Endothelial cell of umbilical vein (primary cell): Measurements from ENCODE around the gene BMPR1B. TPM values are rescaled to one million over a fixed set of nuclear protein-coding genes. Genes with fewer than 3 reads are reported as not detected.

Experiments
- BruUV-seq: library from RNA; stranded (reverse); fragments of 400-500 nt; replicated peaks from 2 replicates; lab custom pipeline; 2021; lab: Mats Ljungman, UMichigan
- CTCF ChIA-PET: fragments of 300-600, 350-600 bp; sonication (Branson Sonifier 250); formaldehyde crosslinking; loops from one replicate; lab custom pipeline; 2021; ENCODE audit warnings: antibody characterized with exemption, inconsistent platforms; lab: Charles Lee
- POLR2A ChIA-PET: fragments of 300-600, 350-600 bp; sonication (Branson Sonifier 250); formaldehyde crosslinking; loops from one replicate; lab custom pipeline; 2021; ENCODE audit warnings: antibody characterized with exemption, inconsistent platforms; lab: Charles Lee
- DNase-seq: peaks from one replicate; pipeline ENCODE4 v3.0.0-alpha.2; 2011; ENCODE audit warnings: low read depth, low spot score
- FAIRE-seq: peaks from 2 replicates; lab custom pipeline; 2011; peaks lifted over from hg19 to GRCh38; lab: Jason Lieb, UNC
- H2AFZ ChIP-seq: 2 replicates; pipeline ENCODE4 v1.6.0; 2012; ENCODE audit warnings: low read depth, low read length, control low read depth, inconsistent platforms
- H3K27ac ChIP-seq: 2 replicates; pipeline ENCODE4 v1.5.1; 2011; ENCODE audit warnings: low read depth, mild to moderate bottlenecking, control low read depth, low read length, moderate library complexity; ENCODE audit not compliant: insufficient read depth
- H3K27me3 ChIP-seq, 2 experiments: 2 replicates each; pipeline versions ENCODE4 v1.6.0 to v1.6.1; 2011; ENCODE audit warnings: low read length in 2 of 2, mixed read lengths in 1 of 2; ENCODE audit not compliant: control insufficient read depth in 2 of 2, insufficient read depth in 2 of 2
- H3K36me3 ChIP-seq, 2 experiments: 2 replicates in 1 of 2; 3 replicates in 1 of 2; pipeline ENCODE4 v1.5.1; 2011; ENCODE audit warnings: low read length in 2 of 2, mild to moderate bottlenecking in 1 of 2, moderate library complexity in 1 of 2; ENCODE audit not compliant: control insufficient read depth in 2 of 2, insufficient read depth in 2 of 2; ENCODE audit errors: extremely low read depth in 1 of 2
- H3K4me1 ChIP-seq: 3 replicates; pipeline ENCODE4 v1.5.1; 2011; ENCODE audit warnings: mild to moderate bottlenecking, low read length; ENCODE audit not compliant: control insufficient read depth, insufficient read depth; ENCODE audit errors: extremely low read depth
- H3K4me2 ChIP-seq: 2 replicates; pipeline ENCODE4 v1.6.1; 2011; ENCODE audit warnings: low read length, control low read depth, mixed read lengths; ENCODE audit not compliant: insufficient read depth
- H3K4me3 ChIP-seq, 3 experiments: fragments of 200-600 bp in 1 of 3; sonication (generic), shearing (Covaris generic) in 1 of 3; replicated peaks in 1 of 3; 2 replicates each; pipeline ENCODE4 v1.5.1; 2011 to 2016; ENCODE audit warnings: control low read depth in 3 of 3, low read length in 3 of 3, mild to moderate bottlenecking in 2 of 3, inconsistent platforms in 1 of 3, low read depth in 1 of 3, moderate library complexity in 1 of 3; ENCODE audit not compliant: insufficient read depth in 1 of 3
- H3K79me2 ChIP-seq: 2 replicates; pipeline ENCODE4 v1.6.0; 2012; ENCODE audit warnings: low read length, inconsistent platforms; ENCODE audit not compliant: control insufficient read depth, insufficient read depth
- H3K9ac ChIP-seq: replicated peaks from 2 replicates; pipeline ENCODE3; 2011; ENCODE audit warnings: low read length, control low read depth; ENCODE audit not compliant: insufficient read depth; ENCODE audit errors: extremely low read depth
- H3K9me1 ChIP-seq: replicated peaks from 3 replicates; pipeline ENCODE4 v1.6.0; 2011; ENCODE audit warnings: mild to moderate bottlenecking, low read length; ENCODE audit not compliant: control insufficient read depth, insufficient read depth; ENCODE audit errors: extremely low read depth
- H3K9me3 ChIP-seq: replicated peaks from 2 replicates; pipeline ENCODE4 v1.5.1; 2012; ENCODE audit warnings: low read length, inconsistent platforms; ENCODE audit not compliant: control insufficient read depth, insufficient read depth
- H4K20me1 ChIP-seq: replicated peaks from 2 replicates; pipeline ENCODE3; 2011; ENCODE audit warnings: mild to moderate bottlenecking, low read length; ENCODE audit not compliant: control insufficient read depth, insufficient read depth; ENCODE audit errors: extremely low read depth
- CTCF ChIP-seq, 2 donors: IDR thresholded peaks; 1 replicate in 1 of 2; 2 replicates in 1 of 2; pipeline ENCODE4 v1.5.1; 2011; ENCODE audit warnings: low read length in 2 of 2, mild to moderate bottlenecking in 2 of 2, moderate library complexity in 2 of 2, control low read depth in 1 of 2, inconsistent platforms in 1 of 2, low read depth in 1 of 2; ENCODE audit not compliant: insufficient read depth in 1 of 2; ENCODE audit errors: extremely low read depth in 1 of 2
- EZH2 ChIP-seq: IDR thresholded peaks from 2 replicates; pipeline ENCODE4 v1.6.1; 2012; ENCODE audit warnings: borderline replicate concordance, low read depth, mild to moderate bottlenecking, moderate library complexity, low read length, inconsistent platforms; ENCODE audit not compliant: severe bottlenecking
- FOS ChIP-seq: IDR thresholded peaks from 2 replicates; pipeline ENCODE4 v1.6.1; 2011; ENCODE audit warnings: mild to moderate bottlenecking, low read length, moderate library complexity, borderline replicate concordance; ENCODE audit not compliant: insufficient read depth
- GATA2 ChIP-seq: IDR thresholded peaks from 2 replicates; pipeline ENCODE4 v1.7.0; 2011; ENCODE audit warnings: low read depth, mild to moderate bottlenecking, moderate library complexity, mixed read lengths, low read length; ENCODE audit not compliant: insufficient read length, insufficient read depth
- JUN ChIP-seq: IDR thresholded peaks from 2 replicates; pipeline ENCODE4 v1.6.1; 2011; ENCODE audit warnings: borderline replicate concordance, low read depth; ENCODE audit not compliant: insufficient read length, insufficient read depth
- MAX ChIP-seq: IDR thresholded peaks from 2 replicates; pipeline ENCODE4 v1.6.1; 2011; ENCODE audit not compliant: insufficient read depth, insufficient read length
- MYC ChIP-seq: IDR thresholded peaks from one replicate; pipeline ENCODE4 v1.6.1; 2011; ENCODE audit warnings: mild to moderate bottlenecking, low read depth, low read length
- POLR2A ChIP-seq: IDR thresholded peaks from 2 replicates; pipeline ENCODE4 v1.6.1; 2012; ENCODE audit warnings: low read depth, mild to moderate bottlenecking, control low read depth, low read length
- POLR2AphosphoS5 ChIP-seq: IDR thresholded peaks from 2 replicates; pipeline ENCODE4 v1.6.1; 2012; ENCODE audit warnings: low read depth, mild to moderate bottlenecking, control low read depth, low read length, moderate library complexity; ENCODE audit not compliant: insufficient read depth
- dilution Hi-C: fragments of 300-500 bp; cut with MboI; formaldehyde crosslinking; loops from one replicate; pipeline ENCODE4 v1.15.0; 2019; ENCODE audit warnings: low sequenced_read_pairs; ENCODE audit not compliant: extremely low pct_ligation_motif_present
- intact Hi-C: fragments of 100-400 bp; cut with micrococcal nuclease; formaldehyde crosslinking; loops from one replicate; pipeline ENCODE4 v1.10.0; 2022
- polyA plus RNA-seq, 4 experiments: library from polyadenylated mRNA; depleted of rRNA in 3 of 4; stranded (reverse) in 3 of 4; unstranded in 1 of 4; fragments of >200 nt; gene quantifications; 2 replicates each; pipeline versions ENCODE4 v1.2.1 to v1.2.3, GENCODE V29; 2011 to 2012; ENCODE audit warnings: missing spikeins in 1 of 4
- total RNA-seq: library from RNA; stranded (reverse); gene quantifications from 2 replicates; pipeline ENCODE4 v1.2.3, GENCODE V29; 2021

BMPR1B gene
- total and polyA plus RNA-seq, 2 donors (not counting 3 experiments of a cell fraction or from before 2014, with no cell fraction given), result 0.28 to 2.1 TPM

GRCh38 chr4:95004912-95005311 is 247.2 kb downstream of the BMPR1B start:
- no TSS peak for BruUV-seq
- CTCF ChIA-PET, result no interaction called here
- Histone ChIP-seq H3K36me3 (no peaks in the 10 kb centered on the region), H3K9me3 (no peaks in the 10 kb centered on the region), H3K4me1 (no peaks in the 10 kb centered on the region), H3K27me3 (no peaks in the 10 kb centered on the region), H3K27ac (no peak overlapping the region), H3K4me2 (no peak overlapping the region), H2AFZ (no peak overlapping the region), H3K4me3 (no peak overlapping the region), H3K9ac (no peak overlapping the region), H4K20me1 (no peaks in the 10 kb centered on the region), H3K79me2 (no peaks in the 10 kb centered on the region), H3K9me1 (no peaks in the 10 kb centered on the region)
- TF ChIP-seq GATA2, result no peak
- TF ChIP-seq EZH2, result no peak
- TF ChIP-seq FOS, result no peak
- TF ChIP-seq POLR2A, result no peak
- TF ChIP-seq JUN, result no peak
- no peak for TF ChIP-seq POLR2AphosphoS5
- TF ChIP-seq CTCF (IDR thresholded peaks at IDR 0.05; ENCODE audit: extremely low read depth in 1 of 2, insufficient read depth in 1 of 2, low read depth in 1 of 2, low read length in 2 of 2), result no peak
- no peak for TF ChIP-seq MAX
- TF ChIP-seq MYC, result no peak
- POLR2A ChIA-PET, result no interaction called here
- DNase-seq, result no peak
- intact Hi-C loops (no loop called here), dilution Hi-C loops (no loop called here)
- no peak for FAIRE-seq
